Progenitor cell of endocrine pancreas (in vitro differentiated cells): ENCODE data around the gene EVC2. TPM values are rescaled to one million over a fixed set of nuclear protein-coding genes. Genes with fewer than 3 reads are reported as not detected.

ENCODE experiments used
- DNase-seq: peaks from one replicate; pipeline ENCODE4 v3.0.0; 2021; ENCODE audit warnings: low spot score; ENCODE audit not compliant: unreplicated experiment
- H3K27ac Mint-ChIP-seq: 2 replicates; pipeline ENCODE4 v1.8.0; 2021; ENCODE audit warnings: mild to moderate bottlenecking, moderate library complexity, mixed read lengths
- H3K27me3 Mint-ChIP-seq: 2 replicates; pipeline ENCODE4 v1.8.0; 2021; ENCODE audit warnings: mixed read lengths
- H3K36me3 Mint-ChIP-seq: 2 replicates; pipeline ENCODE4 v1.8.0; 2022; ENCODE audit warnings: mixed read lengths; ENCODE audit not compliant: insufficient read depth
- H3K4me1 Mint-ChIP-seq: 2 replicates; pipeline ENCODE4 v1.8.0; 2021; ENCODE audit warnings: low read depth, mixed read lengths
- H3K4me3 Mint-ChIP-seq: 2 replicates; pipeline ENCODE4 v1.8.0; 2021; ENCODE audit warnings: low read depth, mild to moderate bottlenecking, moderate library complexity, mixed read lengths
- H3K9me3 Mint-ChIP-seq: 2 replicates; pipeline ENCODE4 v1.8.0; 2021; ENCODE audit warnings: low read depth, mixed read lengths
- CTCF ChIP-seq: fragments of 200-600 bp; sonication (generic); IDR thresholded peaks from one replicate; pipeline ENCODE4 v1.5.0; 2021; ENCODE audit warnings: antibody characterized with exemption, mild to moderate bottlenecking; ENCODE audit not compliant: unreplicated experiment
- total RNA-seq: library from RNA; stranded (reverse); gene quantifications from 2 replicates; pipeline ENCODE4 v1.2.1, GENCODE V29; 2021

Gene EVC2
- total RNA-seq, 1 donor from 2014 or later, result 14.1 TPM

GRCh38 chr4:5742388-5742787, 34.0 kb upstream of the EVC2 start:
- H3K4me1 Mint-ChIP-seq, result no peaks in the 10 kb centered on the region
- no peak overlapping the region for H3K4me3 Mint-ChIP-seq
- H3K36me3 Mint-ChIP-seq, result peaks cover 14% of the 10 kb centered on the region
- no peaks in the 10 kb centered on the region for H3K27me3 Mint-ChIP-seq
- no peak for TF ChIP-seq CTCF
- no peaks in the 10 kb centered on the region for H3K9me3 Mint-ChIP-seq
- no peak overlapping the region for H3K27ac Mint-ChIP-seq
- DNase-seq, result no peak

- no peaks in the 10 kb centered on the region for H3K9me3 Mint-ChIP-seq
- peaks cover 15% of the 10 kb centered on the region for H3K36me3 Mint-ChIP-seq
- H3K4me3 Mint-ChIP-seq, result no peak overlapping the region
Measured at GRCh38 chr4:5738061-5738460, 29.7 kb upstream of the EVC2 start.

GRCh38 chr4:5735463-5735862, 27.1 kb upstream of the EVC2 start:
- H3K4me3 Mint-ChIP-seq, result no peak overlapping the region
- H3K27me3 Mint-ChIP-seq, result no peaks in the 10 kb centered on the region
- TF ChIP-seq CTCF, result no peak
- no peak for DNase-seq
- H3K9me3 Mint-ChIP-seq, result no peaks in the 10 kb centered on the region
- H3K36me3 Mint-ChIP-seq, result peaks cover 18% of the 10 kb centered on the region
- H3K4me1 Mint-ChIP-seq, result no peaks in the 10 kb centered on the region
- H3K27ac Mint-ChIP-seq, result no peak overlapping the region

More at GRCh38 chr4:5738061-5738460, 29.7 kb upstream of the EVC2 start:
- no peak for DNase-seq
- Mint-ChIP-seq H3K27me3 (no peaks in the 10 kb centered on the region), H3K27ac (no peak overlapping the region), H3K4me1 (no peaks in the 10 kb centered on the region)
- no peak for TF ChIP-seq CTCF

GRCh38 chr4:5734853-5735252, 26.5 kb upstream of the EVC2 start:
- Mint-ChIP-seq H3K27me3 (no peaks in the 10 kb centered on the region), H3K27ac (no peak overlapping the region), H3K4me3 (no peak overlapping the region), H3K36me3 (peaks cover 18% of the 10 kb centered on the region), H3K9me3 (no peaks in the 10 kb centered on the region), H3K4me1 (no peaks in the 10 kb centered on the region)
- TF ChIP-seq CTCF, result no peak
- DNase-seq, result no peak

- Mint-ChIP-seq H3K4me1 (no peaks in the 10 kb centered on the region), H3K9me3 (no peaks in the 10 kb centered on the region), H3K36me3 (peaks cover 21% of the 10 kb centered on the region), H3K4me3 (no peak overlapping the region), H3K27ac (no peak overlapping the region), H3K27me3 (no peaks in the 10 kb centered on the region)
- DNase-seq, result no peak
- TF ChIP-seq CTCF, result no peak
Measured at GRCh38 chr4:5732158-5732557, 23.8 kb upstream of the EVC2 start.
